ENCODE measurements around the gene SYNPO2.
"Not testable (repeated sequence)": the region's sequence is repeated elsewhere in the genome, so short reads cannot be mapped to it uniquely, and the experiment has no call there.

The SYNPO2 gene

GRCh38 chr4:118939169-118939783, 50.6 kb downstream of the SYNPO2 start:
- no peak for ATAC-seq

GRCh38 chr4:118941149-118941548, 52.5 kb downstream of the SYNPO2 start:
- ATAC-seq, result no peak

GRCh38 chr4:118941799-118942198, 53.1 kb downstream of the SYNPO2 start:
- no peak for ATAC-seq

GRCh38 chr4:118942465-118942864, 53.8 kb downstream of the SYNPO2 start:
- no peak for ATAC-seq

GRCh38 chr4:118947095-118947494, 58.4 kb downstream of the SYNPO2 start:
- no peak for ATAC-seq

GRCh38 chr4:118948545-118949144, 60.0 kb downstream of the SYNPO2 start:
- no peak for ATAC-seq

GRCh38 chr4:118950224-118950623, 61.6 kb downstream of the SYNPO2 start:
- ATAC-seq, result no peak

- ATAC-seq, result no peak
Observed at GRCh38 chr4:118950929-118951570, 62.4 kb downstream of the SYNPO2 start.

- no peak for ATAC-seq
Observed at GRCh38 chr4:118953276-118953675, 64.6 kb downstream of the SYNPO2 start.

GRCh38 chr4:118954246-118954645, 65.6 kb downstream of the SYNPO2 start:
- no peak for ATAC-seq

GRCh38 chr4:118955515-118955914, 66.9 kb downstream of the SYNPO2 start:
- ATAC-seq, result no peak

GRCh38 chr4:118957722-118958445, 69.2 kb downstream of the SYNPO2 start:
- no peak for ATAC-seq

GRCh38 chr4:118962540-118962939, 73.9 kb downstream of the SYNPO2 start:
- no peak for ATAC-seq

- ATAC-seq, result no peak
Observed at GRCh38 chr4:118964891-118965411, 76.3 kb downstream of the SYNPO2 start.

- ATAC-seq, result no peak
Observed at GRCh38 chr4:118967393-118967792, 78.7 kb downstream of the SYNPO2 start.

GRCh38 chr4:118968005-118968404, 79.4 kb downstream of the SYNPO2 start:
- peak in 1 of 2 donors; percentile 63 for ATAC-seq

GRCh38 chr4:118968813-118969212, 80.2 kb downstream of the SYNPO2 start:
- no peak for ATAC-seq

GRCh38 chr4:118969359-118969758, 80.7 kb downstream of the SYNPO2 start:
- no peak for ATAC-seq

GRCh38 chr4:118972167-118972566, 83.5 kb downstream of the SYNPO2 start:
- ATAC-seq, result no peak

GRCh38 chr4:118973295-118973694, 84.6 kb downstream of the SYNPO2 start:
- no peak for ATAC-seq

GRCh38 chr4:118974758-118975157, 86.1 kb downstream of the SYNPO2 start:
- ATAC-seq, result no peak

- ATAC-seq, result no peak
Observed at GRCh38 chr4:118975449-118976192, 87.0 kb downstream of the SYNPO2 start.

GRCh38 chr4:118976193-118976560, 87.5 kb downstream of the SYNPO2 start:
- ATAC-seq, result not testable (repeated sequence)
